NOMO-1 treated with DMSO at 0.1 percent for 48 hours (cell line): ENCODE results near the gene PERM1.
A peak's percentile ranks its signal among the peaks of the same experiment; 100 is the strongest.

ENCODE experiments used
- DNase-seq: peaks from one replicate; lab custom pipeline; 2025; ENCODE audit not compliant: unreplicated experiment; lab: John Stamatoyannopoulos, UW

The PERM1 gene

GRCh38 chr1:966135-966703, 15.7 kb downstream of the PERM1 start, which contains the start of gene PLEKHN1:
TSS of gene PLEKHN1 (plus strand) at chr1:966482. CDS start at chr1:966532, 50 bp downstream.
- no peak for DNase-seq

DNA sequence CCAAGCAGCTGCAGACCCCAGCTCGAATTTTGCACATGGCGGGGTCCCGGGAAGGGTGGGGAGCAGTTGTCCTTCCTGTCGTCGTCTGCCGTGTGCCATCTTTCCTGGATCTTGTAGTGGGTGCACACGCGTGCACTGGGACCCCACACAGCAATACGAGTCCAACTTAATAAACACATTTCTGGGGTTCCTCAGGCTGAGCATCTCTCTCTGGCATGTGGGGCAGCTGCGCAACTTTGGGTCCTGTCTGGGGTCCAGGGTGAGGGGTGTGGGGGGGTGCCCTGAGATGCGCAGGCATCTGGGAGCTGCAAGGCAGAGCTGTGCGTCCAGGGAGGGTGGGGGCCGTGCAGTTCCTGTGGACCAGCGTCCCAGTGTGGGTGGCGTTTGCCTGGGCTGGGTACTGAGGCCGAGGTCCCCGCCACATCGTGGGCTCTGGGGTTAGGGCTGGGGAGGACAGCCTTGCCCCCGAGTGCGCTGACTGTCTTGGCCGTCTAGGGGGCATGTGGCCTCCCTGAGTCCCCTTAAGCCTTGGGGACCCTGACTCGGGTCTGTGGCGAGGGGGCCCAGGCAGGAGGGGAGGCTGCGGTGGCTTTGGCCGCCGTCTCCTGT, 16.3 kb downstream of the PERM1 start:
- DNase-seq, result no peak

DNA sequence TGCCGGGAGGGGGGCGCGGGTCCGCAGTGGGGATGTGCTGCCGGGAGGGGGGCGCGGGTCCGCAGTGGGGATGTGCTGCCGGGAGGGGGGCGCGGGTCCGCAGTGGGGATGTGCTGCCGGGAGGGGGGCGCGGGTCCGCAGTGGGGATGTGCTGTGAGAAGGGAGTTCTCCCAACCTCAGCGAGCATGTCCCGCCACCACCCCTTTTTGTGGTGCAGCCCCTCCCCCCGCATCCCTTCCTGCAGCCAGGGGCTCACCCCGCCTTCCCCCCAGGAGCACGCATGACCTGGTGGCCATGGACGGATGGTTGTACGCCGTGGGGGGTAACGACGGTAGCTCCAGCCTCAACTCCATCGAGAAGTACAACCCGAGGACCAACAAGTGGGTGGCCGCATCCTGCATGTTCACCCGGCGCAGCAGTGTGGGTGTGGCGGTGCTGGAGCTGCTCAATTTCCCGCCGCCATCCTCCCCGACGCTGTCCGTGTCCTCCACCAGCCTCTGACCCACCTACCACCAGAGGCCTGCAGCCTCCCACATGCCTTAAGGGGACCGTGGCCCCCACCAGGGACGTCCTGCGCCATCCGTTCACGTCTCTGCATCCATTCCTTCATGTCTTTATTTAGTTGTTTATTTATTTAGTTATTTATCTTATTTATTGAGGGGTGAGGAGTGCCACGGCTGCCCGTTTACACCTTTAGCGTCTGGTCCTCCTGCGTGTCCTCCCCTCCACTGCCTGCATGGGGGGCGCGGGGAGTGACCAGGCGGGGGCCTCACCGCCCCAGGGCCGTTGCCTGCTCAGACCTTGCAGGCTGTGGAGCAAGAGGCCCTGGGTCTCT, 17.0 kb downstream of the PERM1 start:
- no peak for DNase-seq

GRCh38 chr1:963746-964525, 18.0 kb downstream of the PERM1 start:
- DNase-seq, result no peak

DNA sequence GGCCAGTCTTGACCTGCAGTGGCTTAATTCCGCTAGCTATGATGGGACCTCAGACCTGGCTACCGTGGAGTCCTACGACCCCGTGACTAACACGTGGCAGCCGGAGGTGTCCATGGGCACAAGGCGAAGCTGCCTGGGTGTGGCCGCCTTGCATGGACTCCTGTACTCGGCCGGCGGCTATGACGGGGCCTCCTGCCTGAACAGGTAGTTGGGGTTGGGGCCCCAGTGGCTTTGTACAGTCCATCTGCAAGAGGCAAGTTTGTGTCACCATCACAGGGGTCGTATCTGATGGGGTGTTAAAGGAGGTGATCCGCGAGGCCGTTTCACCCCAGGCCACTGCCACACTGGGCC, 18.6 kb downstream of the PERM1 start:
- DNase-seq, result no peak

- no peak for DNase-seq
Observed at GRCh38 chr1:962381-963300, 19.3 kb downstream of the PERM1 start.

DNA sequence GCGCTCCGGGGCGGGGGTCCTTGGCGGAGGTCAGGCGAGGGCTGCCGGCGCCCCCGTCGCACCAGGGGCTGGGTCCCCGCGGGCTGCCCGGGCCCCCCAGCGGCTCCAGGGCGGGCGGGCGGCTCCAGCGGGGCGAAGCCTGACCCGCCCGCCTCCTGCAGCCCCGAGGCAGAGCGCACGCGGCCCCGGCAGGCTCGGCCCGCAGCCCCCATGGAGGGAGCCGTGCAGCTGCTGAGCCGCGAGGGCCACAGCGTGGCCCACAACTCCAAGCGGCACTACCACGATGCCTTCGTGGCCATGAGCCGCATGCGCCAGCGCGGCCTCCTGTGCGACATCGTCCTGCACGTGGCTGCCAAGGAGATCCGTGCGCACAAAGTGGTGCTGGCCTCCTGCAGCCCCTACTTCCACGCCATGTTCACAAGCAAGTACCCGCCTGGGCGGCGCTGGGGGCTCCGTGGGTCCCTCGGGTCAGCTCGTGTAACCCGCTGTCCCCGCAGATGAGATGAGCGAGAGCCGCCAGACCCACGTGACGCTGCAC, 20.7 kb downstream of the PERM1 start:
- no peak for DNase-seq

DNA sequence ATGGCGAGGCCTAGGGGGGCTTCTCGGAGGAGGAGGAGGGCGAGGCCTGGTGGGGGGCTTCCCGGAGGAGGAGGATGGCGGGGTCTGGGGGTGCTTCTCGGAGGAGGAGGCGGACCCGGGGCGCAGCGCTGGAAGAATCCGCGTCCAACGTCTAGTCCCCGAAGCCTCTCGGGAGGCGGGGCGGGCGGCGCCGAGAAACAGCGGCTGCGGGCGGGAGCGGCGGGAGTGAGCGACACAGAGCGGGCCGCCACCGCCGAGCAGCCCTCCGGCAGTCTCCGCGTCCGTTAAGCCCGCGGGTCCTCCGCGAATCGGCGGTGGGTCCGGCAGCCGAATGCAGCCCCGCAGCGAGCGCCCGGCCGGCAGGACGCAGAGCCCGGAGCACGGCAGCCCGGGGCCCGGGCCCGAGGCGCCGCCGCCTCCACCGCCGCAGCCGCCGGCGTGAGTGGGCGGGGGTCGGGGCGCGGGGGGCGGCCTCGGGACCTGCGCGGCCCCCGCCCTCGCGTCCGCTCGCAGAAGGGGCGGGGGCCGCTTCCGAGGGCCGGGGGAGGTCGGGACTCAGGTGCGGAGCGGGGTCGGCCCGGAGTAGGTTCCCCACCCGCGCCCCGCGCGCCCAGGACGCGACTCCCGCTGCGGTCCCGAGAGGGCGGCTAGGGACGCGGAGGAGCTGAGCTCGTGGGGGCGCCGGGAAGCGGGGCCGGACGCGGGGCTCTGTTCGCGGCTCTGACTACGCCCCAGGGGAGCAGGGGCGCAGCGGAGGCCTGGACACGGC, 21.3 kb downstream of the PERM1 start, which contains the start of gene KLHL17:
Gene KLHL17 (plus strand): TSS at position 222 of the 769 bp plus-strand sequence. CDS start 110 bp downstream, at position 332.
- peak; percentile 54 for DNase-seq

- DNase-seq, result no peak
Observed at GRCh38 chr1:959731-960362, 22.0 kb downstream of the PERM1 start.

GRCh38 chr1:958823-959730, 22.8 kb downstream of the PERM1 start, which contains the start of gene NOC2L:
TSS of gene NOC2L (minus strand) at chr1:959256. CDS start at chr1:959240, 16 bp downstream.
- peak; percentile 78 for DNase-seq

GRCh38 chr1:956636-957035, 25.3 kb downstream of the PERM1 start:
- no peak for DNase-seq

GRCh38 chr1:955474-955873, 26.4 kb downstream of the PERM1 start:
- peak; percentile 67 for DNase-seq

- no peak for DNase-seq
Observed at GRCh38 chr1:954927-955326, 27.0 kb downstream of the PERM1 start.

GRCh38 chr1:953524-954320, 28.2 kb downstream of the PERM1 start:
- DNase-seq, result no peak

DNA sequence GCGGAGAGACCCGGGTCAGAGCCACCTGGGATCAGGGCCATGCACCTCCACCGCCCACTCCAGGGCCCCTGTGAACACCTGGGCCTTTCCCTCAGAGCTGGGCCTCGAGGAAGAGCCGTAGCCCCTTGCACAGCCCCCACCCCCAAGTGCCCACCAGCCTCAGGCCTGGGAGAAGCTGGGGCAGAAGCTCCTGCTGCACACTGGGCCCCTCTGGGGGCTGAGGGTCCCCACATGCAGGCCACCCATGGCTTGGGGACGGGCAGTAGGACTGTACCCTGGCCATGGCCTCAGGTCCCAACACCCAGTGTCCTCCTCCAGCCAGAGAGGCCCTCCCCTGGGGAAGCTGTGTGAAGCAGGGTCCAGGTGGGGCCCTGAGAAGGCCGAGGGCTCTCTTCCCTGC, 29.3 kb downstream of the PERM1 start:
- DNase-seq, result no peak

GRCh38 chr1:952201-952600, 29.7 kb downstream of the PERM1 start:
- DNase-seq, result no peak

DNA sequence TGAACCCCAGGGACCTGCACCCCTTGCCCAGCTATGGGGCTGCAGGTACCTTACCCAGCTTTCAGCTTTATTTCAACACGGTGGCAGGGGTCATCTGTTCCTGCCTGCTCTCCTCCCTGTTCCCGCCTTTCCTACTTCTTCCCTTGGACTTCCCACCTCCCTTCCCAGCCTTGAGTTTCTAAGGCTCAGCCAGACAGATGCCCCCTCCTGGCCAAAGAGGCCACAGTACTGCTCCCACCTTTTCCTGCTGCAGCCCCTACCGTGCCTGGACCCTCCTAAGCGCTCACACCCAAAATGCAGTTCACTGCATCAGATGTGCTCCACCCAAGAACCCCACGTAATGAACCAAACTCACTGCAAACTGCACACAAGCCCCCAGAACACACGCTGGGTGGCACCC, 30.5 kb downstream of the PERM1 start:
- no peak for DNase-seq
